A549 treated with AZD9567 at 1 μM for 4 hours (cell line): ENCODE data around the gene IRGM. TPM values are rescaled to one million over a fixed set of nuclear protein-coding genes. Genes with fewer than 3 reads are reported as not detected.

ENCODE experiments used
- total RNA-seq: library from RNA; stranded (reverse); fragments of 200-300 nt; extraction: Qiagen RNA extraction; gene quantifications from 5 replicates; pipeline ENCODE4 v1.2.3, GENCODE V29; 2022; ENCODE audit not compliant: insufficient read depth

IRGM gene
- total RNA-seq: 0.14 to 0.36 TPM (median 0.22 TPM) in 4 of 5 replicates, not detected in the other

DNA sequence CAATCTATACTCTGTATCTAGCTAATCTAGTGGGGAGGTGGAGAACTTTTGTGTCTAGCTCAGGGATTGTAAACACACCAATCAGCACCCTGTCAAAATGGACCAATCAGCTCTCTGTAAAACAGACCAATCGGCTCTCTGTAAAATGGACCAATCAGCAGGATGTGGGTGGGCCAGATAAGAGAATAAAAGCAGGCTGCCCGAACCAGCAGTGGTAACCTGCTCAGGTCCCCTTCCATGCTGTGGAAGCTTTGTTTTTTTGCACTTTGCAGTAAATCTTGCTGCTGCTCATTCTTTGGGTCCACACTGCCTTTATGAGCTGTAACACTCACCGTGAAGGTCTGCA lies at the start of gene IRGM:
TSS of gene IRGM (plus strand) at position 214 of the 346 bp plus-strand sequence. CDS start 1,603 bp downstream, outside the sequence.

Other genes starting within 250 kb of the IRGM start
- 17.6 to 22.8 TPM (median 19.1 TPM) in 5 replicates for gene SYNPO, start 205.9 kb upstream of the IRGM start, total RNA-seq
- 0.02 to 0.06 TPM (median 0.02 TPM) in 3 of 5 replicates, not detected in the others for gene MYOZ3, start 185.3 kb upstream of the IRGM start, total RNA-seq
- 44.1 to 78.1 TPM (median 46.8 TPM) in 5 replicates for gene RBM22, start 145.5 kb upstream of the IRGM start, total RNA-seq
- gene DCTN4, start 87.5 kb upstream of the IRGM start, total RNA-seq: 16.1 to 28.5 TPM (median 17.6 TPM) in 5 replicates
- gene SMIM3, start 67.8 kb upstream of the IRGM start, total RNA-seq: 8.0 to 11.4 TPM (median 9.0 TPM) in 5 replicates
- gene ZNF300, start 58.5 kb downstream of the IRGM start, total RNA-seq: 1.8 to 2.6 TPM (median 2.4 TPM) in 5 replicates
- gene GPX3, start 174.1 kb downstream of the IRGM start, total RNA-seq: 16.3 to 30.9 TPM (median 17.7 TPM) in 5 replicates
- 113 to 134 TPM (median 123 TPM) in 5 replicates for gene TNIP1, start 234.5 kb downstream of the IRGM start, total RNA-seq